Nephron progenitor cell (in vitro differentiated cells): ENCODE data around the gene POPDC3.
A peak's percentile ranks its signal among the peaks of the same experiment; 100 is the strongest.
"Not testable (repeated sequence)": the region's sequence is repeated elsewhere in the genome, so short reads cannot be mapped to it uniquely, and the experiment has no call there.

Experiments
- DNase-seq: peaks from one replicate; pipeline ENCODE4 v3.0.0; 2021
- H3K27ac Mint-ChIP-seq: 2 replicates; pipeline ENCODE4 v1.8.0; 2021; ENCODE audit warnings: mild to moderate bottlenecking, moderate library complexity, mixed read lengths
- H3K27me3 Mint-ChIP-seq: 2 replicates; pipeline ENCODE4 v1.8.0; 2021; ENCODE audit warnings: mild to moderate bottlenecking, low read depth, mixed read lengths; ENCODE audit not compliant: poor library complexity
- H3K36me3 Mint-ChIP-seq: 2 replicates; pipeline ENCODE4 v1.8.0; 2021; ENCODE audit warnings: low read depth, mixed read lengths
- H3K4me1 Mint-ChIP-seq: 2 replicates; pipeline ENCODE4 v1.8.0; 2021; ENCODE audit warnings: mixed read lengths
- H3K4me3 Mint-ChIP-seq: 2 replicates; pipeline ENCODE4 v1.8.0; 2021; ENCODE audit warnings: mild to moderate bottlenecking, moderate library complexity, mixed read lengths
- H3K9me3 Mint-ChIP-seq: 2 replicates; pipeline ENCODE4 v1.8.0; 2021; ENCODE audit warnings: mild to moderate bottlenecking, moderate library complexity, mixed read lengths
- TF ChIP-seq, protein P1 (sequence below): fragments of 200-600 bp; sonication (generic); IDR thresholded peaks from 2 replicates; pipeline ENCODE4 v1.5.0; 2021; ENCODE audit warnings: antibody characterized with exemption

Gene POPDC3

GRCh38 chr6:105184921-105185320, 5.1 kb upstream of the POPDC3 start:
- peaks cover 22% of the 10 kb centered on the region for H3K4me1 Mint-ChIP-seq
- H3K27ac Mint-ChIP-seq: no peak overlapping the region
- H3K27me3 Mint-ChIP-seq: peaks cover 22% of the 10 kb centered on the region
- H3K4me3 Mint-ChIP-seq: no peak overlapping the region
- no peak for DNase-seq
- no peaks in the 10 kb centered on the region for H3K9me3 Mint-ChIP-seq
- H3K36me3 Mint-ChIP-seq: no peaks in the 10 kb centered on the region
- TF ChIP-seq, protein P1, sequence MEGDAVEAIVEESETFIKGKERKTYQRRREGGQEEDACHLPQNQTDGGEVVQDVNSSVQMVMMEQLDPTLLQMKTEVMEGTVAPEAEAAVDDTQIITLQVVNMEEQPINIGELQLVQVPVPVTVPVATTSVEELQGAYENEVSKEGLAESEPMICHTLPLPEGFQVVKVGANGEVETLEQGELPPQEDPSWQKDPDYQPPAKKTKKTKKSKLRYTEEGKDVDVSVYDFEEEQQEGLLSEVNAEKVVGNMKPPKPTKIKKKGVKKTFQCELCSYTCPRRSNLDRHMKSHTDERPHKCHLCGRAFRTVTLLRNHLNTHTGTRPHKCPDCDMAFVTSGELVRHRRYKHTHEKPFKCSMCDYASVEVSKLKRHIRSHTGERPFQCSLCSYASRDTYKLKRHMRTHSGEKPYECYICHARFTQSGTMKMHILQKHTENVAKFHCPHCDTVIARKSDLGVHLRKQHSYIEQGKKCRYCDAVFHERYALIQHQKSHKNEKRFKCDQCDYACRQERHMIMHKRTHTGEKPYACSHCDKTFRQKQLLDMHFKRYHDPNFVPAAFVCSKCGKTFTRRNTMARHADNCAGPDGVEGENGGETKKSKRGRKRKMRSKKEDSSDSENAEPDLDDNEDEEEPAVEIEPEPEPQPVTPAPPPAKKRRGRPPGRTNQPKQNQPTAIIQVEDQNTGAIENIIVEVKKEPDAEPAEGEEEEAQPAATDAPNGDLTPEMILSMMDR: no peak

DNA sequence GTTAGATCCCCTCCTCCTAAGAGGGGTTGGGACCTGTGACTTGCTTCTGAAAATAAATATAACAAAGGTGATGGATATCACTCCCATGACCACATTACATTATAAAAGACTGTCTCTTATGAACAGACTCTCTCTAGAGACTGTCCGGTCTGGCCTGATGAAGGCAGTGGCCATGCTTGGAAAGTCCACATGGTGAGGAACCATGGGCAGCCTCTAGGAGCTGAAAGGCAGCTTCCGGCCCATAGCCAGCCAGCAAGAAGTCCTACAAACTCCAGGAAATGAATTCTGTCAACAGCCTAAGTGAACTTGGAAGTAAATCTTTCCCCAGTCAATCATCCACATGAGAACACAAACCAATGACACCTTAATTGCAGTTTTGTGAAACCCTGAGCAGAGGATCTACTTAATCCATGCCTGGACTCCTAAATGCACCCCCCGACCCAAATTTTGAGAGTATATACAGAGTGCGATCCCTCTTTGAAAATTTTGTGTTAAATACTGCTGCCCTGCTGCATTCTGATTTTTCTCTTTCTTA, 2.2 kb upstream of the POPDC3 start:
- no peak for DNase-seq
- no peaks in the 10 kb centered on the region for H3K9me3 Mint-ChIP-seq

GRCh38 chr6:105178636-105179035, 1.2 kb downstream of the POPDC3 start:
- no peaks in the 10 kb centered on the region for H3K36me3 Mint-ChIP-seq
- H3K9me3 Mint-ChIP-seq: no peaks in the 10 kb centered on the region
- DNase-seq: no peak
- peak overlapping the region; percentile 80 for H3K4me3 Mint-ChIP-seq
- H3K27ac Mint-ChIP-seq: no peak overlapping the region
- H3K27me3 Mint-ChIP-seq: peaks cover 47% of the 10 kb centered on the region
- H3K4me1 Mint-ChIP-seq: peaks cover 22% of the 10 kb centered on the region
- TF ChIP-seq, protein P1: no peak

More for the DNA sequence above, 2.2 kb upstream of the POPDC3 start:
- TF ChIP-seq, protein P1: no peak
- no peak overlapping the region for H3K27ac Mint-ChIP-seq
- H3K4me3 Mint-ChIP-seq: no peak overlapping the region
- peaks cover 22% of the 10 kb centered on the region for H3K4me1 Mint-ChIP-seq
- peaks cover 43% of the 10 kb centered on the region for H3K27me3 Mint-ChIP-seq
- H3K36me3 Mint-ChIP-seq: no peaks in the 10 kb centered on the region

DNA sequence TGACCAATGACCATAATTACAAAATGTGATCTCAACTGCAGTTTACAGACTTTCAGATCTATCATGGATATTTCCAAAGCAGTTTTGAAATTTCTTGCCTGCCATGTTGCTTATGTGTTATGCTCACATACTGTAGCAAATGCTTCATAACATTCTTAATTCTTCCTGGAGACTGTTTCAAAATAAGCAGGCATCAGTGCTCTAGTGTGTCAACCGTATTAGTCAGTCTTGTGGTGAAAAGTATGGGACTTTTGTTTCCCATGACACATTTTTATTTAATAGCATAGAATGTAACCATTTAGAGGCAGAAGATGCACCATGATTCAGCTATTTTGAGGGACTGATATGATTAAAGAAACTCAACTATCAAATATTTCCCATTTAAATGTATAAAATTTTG, 1.7 kb downstream of the POPDC3 start:
- TF ChIP-seq, protein P1: no peak
- Mint-ChIP-seq H3K4me3 (peak overlapping the region; percentile 62), H3K27ac (no peak overlapping the region)

GRCh38 chr6:105177556-105177955, 2.3 kb downstream of the POPDC3 start:
- H3K27ac Mint-ChIP-seq: no peak overlapping the region
- DNase-seq: no peak
- peaks cover 47% of the 10 kb centered on the region for H3K27me3 Mint-ChIP-seq
- H3K36me3 Mint-ChIP-seq: no peaks in the 10 kb centered on the region
- TF ChIP-seq, protein P1: no peak
- H3K4me3 Mint-ChIP-seq: no peak overlapping the region
- H3K9me3 Mint-ChIP-seq: no peaks in the 10 kb centered on the region
- H3K4me1 Mint-ChIP-seq: peaks cover 22% of the 10 kb centered on the region

More for the DNA sequence above, 1.7 kb downstream of the POPDC3 start:
- Mint-ChIP-seq H3K4me1 (peaks cover 22% of the 10 kb centered on the region), H3K36me3 (no peaks in the 10 kb centered on the region), H3K9me3 (no peaks in the 10 kb centered on the region), H3K27me3 (peaks cover 47% of the 10 kb centered on the region)
- no peak for DNase-seq

GRCh38 chr6:105174512-105174911, 5.3 kb downstream of the POPDC3 start:
- TF ChIP-seq, protein P1: no peak
- no peak overlapping the region for H3K27ac Mint-ChIP-seq

GRCh38 chr6:105172515-105172914, 7.3 kb downstream of the POPDC3 start:
- not testable (repeated sequence) for H3K9me3 Mint-ChIP-seq, H3K4me3 Mint-ChIP-seq, H3K4me1 Mint-ChIP-seq, H3K36me3 Mint-ChIP-seq, H3K27me3 Mint-ChIP-seq, H3K27ac Mint-ChIP-seq, DNase-seq

More at GRCh38 chr6:105174512-105174911, 5.3 kb downstream of the POPDC3 start:
- H3K9me3 Mint-ChIP-seq: no peaks in the 10 kb centered on the region
- H3K4me1 Mint-ChIP-seq: no peaks in the 10 kb centered on the region
- no peak for DNase-seq
- no peak overlapping the region for H3K4me3 Mint-ChIP-seq
- H3K36me3 Mint-ChIP-seq: no peaks in the 10 kb centered on the region
- peaks cover 28% of the 10 kb centered on the region for H3K27me3 Mint-ChIP-seq
